Vagina (tissue), 2 donors: ENCODE data around the gene ATP6V0B. TPM values are rescaled to one million over a fixed set of nuclear protein-coding genes. Genes with fewer than 3 reads are reported as not detected.
A peak's percentile ranks its signal among the peaks of the same experiment; 100 is the strongest.

Experiments used
- DNase-seq, 2 donors: peaks; one replicate each; pipeline ENCODE4 v3.0.0-alpha.2; 2017; ENCODE audit errors: extremely low spot score in 2 of 2
- H3K27ac ChIP-seq: fragments of 200-600 bp; sonication (generic); one replicate; pipeline ENCODE4 v1.5.1; 2019
- H3K27me3 ChIP-seq: fragments of 200-600 bp; sonication (generic); one replicate; pipeline ENCODE4 v1.5.1; 2019
- H3K36me3 ChIP-seq, 2 donors: fragments of 200-600 bp; sonication (generic); one replicate each; pipeline ENCODE4 v1.5.1; 2017 to 2019
- H3K4me1 ChIP-seq: fragments of 200-600 bp; sonication (generic); one replicate; pipeline ENCODE4 v1.5.1; 2019
- H3K4me3 ChIP-seq, 2 donors: fragments of 200-600 bp; sonication (generic); 1 replicate in 1 of 2; 2 replicates in 1 of 2; pipeline ENCODE4 v1.5.1; 2016 to 2019
- H3K9me3 ChIP-seq: fragments of 200-600 bp; sonication (generic); one replicate; pipeline ENCODE4 v1.5.1; 2019
- CTCF ChIP-seq, 3 experiments: fragments of 450-650 bp in 2 of 3; fragments of 200-600 bp in 1 of 3; sonication (generic) in 1 of 3; IDR thresholded peaks; one replicate each; pipeline ENCODE4 v1.5.1; 2017 to 2019; ENCODE audit warnings: antibody characterized with exemption in 3 of 3, mild to moderate bottlenecking in 2 of 3, moderate library complexity in 2 of 3
- POLR2A ChIP-seq, 2 donors: fragments of 450-650 bp; IDR thresholded peaks; one replicate each; pipeline ENCODE4 v1.6.1; 2017; ENCODE audit warnings: antibody characterized with exemption in 2 of 2, mild to moderate bottlenecking in 2 of 2, moderate library complexity in 2 of 2
- POLR2AphosphoS5 ChIP-seq, 2 donors: sonication (generic); formaldehyde crosslinking; IDR thresholded peaks; one replicate each; pipeline ENCODE4 v1.9.0; 2017; ENCODE audit warnings: antibody characterized with exemption in 2 of 2, mild to moderate bottlenecking in 2 of 2, low read depth in 1 of 2; ENCODE audit not compliant: insufficient read depth in 1 of 2
- intact Hi-C: fragments of 100-400 bp; cut with DNase I; formaldehyde crosslinking; loops from one replicate; pipeline ENCODE4 v1.15.1; 2023
- total RNA-seq: library from RNA; depleted of rRNA; stranded (reverse); fragments of >200 nt; gene quantifications from one replicate; pipeline ENCODE4 v1.2.3, GENCODE V29; 2016

ATP6V0B gene
- total RNA-seq, 1 donor from 2014 or later, result 71.5 TPM

- H3K4me3 ChIP-seq, result no peak overlapping the region
- TF ChIP-seq POLR2AphosphoS5 (IDR thresholded peaks at IDR 0.05; ENCODE audit: insufficient read depth in 1 of 2, low read depth in 1 of 2) (no peak), POLR2A (IDR thresholded peaks at IDR 0.05) (no peak), CTCF (IDR thresholded peaks at IDR 0.05) (no peak)
- H3K27ac ChIP-seq, result peak overlapping the region; percentile 5
- H3K4me1 ChIP-seq, result peaks cover 49% of the 10 kb centered on the region
- intact Hi-C loops, result no loop called here
- H3K9me3 ChIP-seq, result no peaks in the 10 kb centered on the region
- no peak for DNase-seq
- H3K27me3 ChIP-seq, result no peaks in the 10 kb centered on the region
- H3K36me3 ChIP-seq, result peaks cover 0 to 19% of the 10 kb centered on the region in 2 donors
Measured at GRCh38 chr1:43981135-43981491, 6.4 kb downstream of the ATP6V0B start.

- Histone ChIP-seq H3K4me1 (peaks cover 44% of the 10 kb centered on the region), H3K27ac (no peak overlapping the region), H3K4me3 (no peak overlapping the region), H3K27me3 (no peaks in the 10 kb centered on the region), H3K9me3 (no peaks in the 10 kb centered on the region), H3K36me3 (peaks cover 0 to 15% of the 10 kb centered on the region in 2 donors)
- intact Hi-C loops, result no loop called here
- DNase-seq, result no peak
- no peak for TF ChIP-seq POLR2A (IDR thresholded peaks at IDR 0.05)
- no peak for TF ChIP-seq POLR2AphosphoS5 (IDR thresholded peaks at IDR 0.05; ENCODE audit: insufficient read depth in 1 of 2, low read depth in 1 of 2)
- no peak for TF ChIP-seq CTCF (IDR thresholded peaks at IDR 0.05)
Measured at GRCh38 chr1:43981636-43982035, 6.9 kb downstream of the ATP6V0B start.

GRCh38 chr1:43982241-43982640, 7.5 kb downstream of the ATP6V0B start:
- Histone ChIP-seq H3K27ac (no peak overlapping the region), H3K9me3 (no peaks in the 10 kb centered on the region), H3K36me3 (peaks cover 0 to 9% of the 10 kb centered on the region in 2 donors), H3K4me3 (no peak overlapping the region), H3K27me3 (no peaks in the 10 kb centered on the region), H3K4me1 (peaks cover 38% of the 10 kb centered on the region)
- intact Hi-C loops, result no loop called here
- no peak for DNase-seq
- TF ChIP-seq POLR2A (IDR thresholded peaks at IDR 0.05), result no peak
- no peak for TF ChIP-seq CTCF (IDR thresholded peaks at IDR 0.05)
- no peak for TF ChIP-seq POLR2AphosphoS5 (IDR thresholded peaks at IDR 0.05; ENCODE audit: insufficient read depth in 1 of 2, low read depth in 1 of 2)

GRCh38 chr1:43982808-43983207, 8.0 kb downstream of the ATP6V0B start:
- Histone ChIP-seq H3K27ac (no peak overlapping the region), H3K4me1 (peaks cover 34% of the 10 kb centered on the region), H3K36me3 (peaks cover 0 to 8% of the 10 kb centered on the region in 2 donors), H3K27me3 (no peaks in the 10 kb centered on the region), H3K4me3 (no peak overlapping the region), H3K9me3 (no peaks in the 10 kb centered on the region)
- no peak for TF ChIP-seq CTCF (IDR thresholded peaks at IDR 0.05)
- no peak for TF ChIP-seq POLR2AphosphoS5 (IDR thresholded peaks at IDR 0.05; ENCODE audit: insufficient read depth in 1 of 2, low read depth in 1 of 2)
- TF ChIP-seq POLR2A (IDR thresholded peaks at IDR 0.05), result no peak
- no peak for DNase-seq
- intact Hi-C loops, result no loop called here

- DNase-seq, result no peak
- Histone ChIP-seq H3K4me3 (no peak overlapping the region), H3K9me3 (no peaks in the 10 kb centered on the region), H3K27ac (no peak overlapping the region), H3K4me1 (peaks cover 28% of the 10 kb centered on the region), H3K27me3 (no peaks in the 10 kb centered on the region), H3K36me3 (peaks cover 0 to 8% of the 10 kb centered on the region in 2 donors)
- intact Hi-C loops, result no loop called here
- TF ChIP-seq POLR2A (IDR thresholded peaks at IDR 0.05) (no peak), CTCF (IDR thresholded peaks at IDR 0.05) (no peak), POLR2AphosphoS5 (IDR thresholded peaks at IDR 0.05; ENCODE audit: insufficient read depth in 1 of 2, low read depth in 1 of 2) (no peak)
Measured at GRCh38 chr1:43983253-43983899, 8.6 kb downstream of the ATP6V0B start.
